Vagina (tissue), 2 donors: ENCODE data around the gene PLK5. TPM values are rescaled to one million over a fixed set of nuclear protein-coding genes. Genes with fewer than 3 reads are reported as not detected.
"Not testable (repeated sequence)": the region's sequence is repeated elsewhere in the genome, so short reads cannot be mapped to it uniquely, and the experiment has no call there.

ENCODE experiments used
- DNase-seq, 2 donors: peaks; one replicate each; pipeline ENCODE4 v3.0.0-alpha.2; 2017; ENCODE audit errors: extremely low spot score in 2 of 2
- H3K27ac ChIP-seq: fragments of 200-600 bp; sonication (generic); one replicate; pipeline ENCODE4 v1.5.1; 2019
- H3K27me3 ChIP-seq: fragments of 200-600 bp; sonication (generic); one replicate; pipeline ENCODE4 v1.5.1; 2019
- H3K36me3 ChIP-seq, 2 donors: fragments of 200-600 bp; sonication (generic); one replicate each; pipeline ENCODE4 v1.5.1; 2017 to 2019
- H3K4me1 ChIP-seq: fragments of 200-600 bp; sonication (generic); one replicate; pipeline ENCODE4 v1.5.1; 2019
- H3K4me3 ChIP-seq, 2 donors: fragments of 200-600 bp; sonication (generic); 1 replicate in 1 of 2; 2 replicates in 1 of 2; pipeline ENCODE4 v1.5.1; 2016 to 2019
- H3K9me3 ChIP-seq: fragments of 200-600 bp; sonication (generic); one replicate; pipeline ENCODE4 v1.5.1; 2019
- CTCF ChIP-seq, 3 experiments: fragments of 450-650 bp in 2 of 3; fragments of 200-600 bp in 1 of 3; sonication (generic) in 1 of 3; IDR thresholded peaks; one replicate each; pipeline ENCODE4 v1.5.1; 2017 to 2019; ENCODE audit warnings: antibody characterized with exemption in 3 of 3, mild to moderate bottlenecking in 2 of 3, moderate library complexity in 2 of 3
- POLR2A ChIP-seq, 2 donors: fragments of 450-650 bp; IDR thresholded peaks; one replicate each; pipeline ENCODE4 v1.6.1; 2017; ENCODE audit warnings: antibody characterized with exemption in 2 of 2, mild to moderate bottlenecking in 2 of 2, moderate library complexity in 2 of 2
- POLR2AphosphoS5 ChIP-seq, 2 donors: sonication (generic); formaldehyde crosslinking; IDR thresholded peaks; one replicate each; pipeline ENCODE4 v1.9.0; 2017; ENCODE audit warnings: antibody characterized with exemption in 2 of 2, mild to moderate bottlenecking in 2 of 2, low read depth in 1 of 2; ENCODE audit not compliant: insufficient read depth in 1 of 2
- intact Hi-C: fragments of 100-400 bp; cut with DNase I; formaldehyde crosslinking; loops from one replicate; pipeline ENCODE4 v1.15.1; 2023
- total RNA-seq: library from RNA; depleted of rRNA; stranded (reverse); fragments of >200 nt; gene quantifications from one replicate; pipeline ENCODE4 v1.2.3, GENCODE V29; 2016

The PLK5 gene
- total RNA-seq, 1 donor from 2014 or later: 0.49 TPM

GRCh38 chr19:1513499-1514294, 10.2 kb upstream of the PLK5 start:
- H3K27me3 ChIP-seq: no peaks in the 10 kb centered on the region
- intact Hi-C loops: no loop called here
- H3K27ac ChIP-seq: peak overlapping the region; percentile 87
- TF ChIP-seq POLR2A (IDR thresholded peaks at IDR 0.05): no peak
- peak in 2 of 3 experiments; percentile 37 to 44 for TF ChIP-seq CTCF (IDR thresholded peaks at IDR 0.05)
- H3K9me3 ChIP-seq: no peaks in the 10 kb centered on the region
- H3K4me1 ChIP-seq: peaks cover 46% of the 10 kb centered on the region
- peak overlapping the region; percentile 55 to 59 for H3K4me3 ChIP-seq
- H3K36me3 ChIP-seq: no peaks in the 10 kb centered on the region
- DNase-seq: no peak

GRCh38 chr19:1514295-1514661, 9.6 kb upstream of the PLK5 start:
- H3K9me3 ChIP-seq: no peaks in the 10 kb centered on the region
- TF ChIP-seq POLR2A (IDR thresholded peaks at IDR 0.05) (no peak), POLR2AphosphoS5 (IDR thresholded peaks at IDR 0.05; ENCODE audit: insufficient read depth in 1 of 2, low read depth in 1 of 2) (no peak), CTCF (IDR thresholded peaks at IDR 0.05) (no peak)
- H3K27ac ChIP-seq: peak overlapping the region; percentile 87
- H3K4me3 ChIP-seq: no peak overlapping the region
- H3K4me1 ChIP-seq: peaks cover 46% of the 10 kb centered on the region
- H3K27me3 ChIP-seq: no peaks in the 10 kb centered on the region
- intact Hi-C loops: no loop called here
- DNase-seq: no peak
- H3K36me3 ChIP-seq: no peaks in the 10 kb centered on the region

GRCh38 chr19:1514986-1515721, 8.7 kb upstream of the PLK5 start:
- Histone ChIP-seq H3K36me3 (no peaks in the 10 kb centered on the region), H3K27me3 (no peaks in the 10 kb centered on the region), H3K4me1 (peaks cover 39% of the 10 kb centered on the region), H3K4me3 (no peak overlapping the region), H3K9me3 (no peaks in the 10 kb centered on the region), H3K27ac (peak overlapping the region; percentile 87)
- intact Hi-C loops: no loop called here
- no peak for DNase-seq
- TF ChIP-seq CTCF (IDR thresholded peaks at IDR 0.05) (no peak), POLR2AphosphoS5 (IDR thresholded peaks at IDR 0.05; ENCODE audit: insufficient read depth in 1 of 2, low read depth in 1 of 2) (no peak), POLR2A (IDR thresholded peaks at IDR 0.05) (no peak)

- TF ChIP-seq CTCF (IDR thresholded peaks at IDR 0.05) (no peak), POLR2A (IDR thresholded peaks at IDR 0.05) (no peak)
- peaks cover 29% of the 10 kb centered on the region for H3K4me1 ChIP-seq
- H3K27ac ChIP-seq: no peak overlapping the region
- H3K27me3 ChIP-seq: no peaks in the 10 kb centered on the region
- H3K9me3 ChIP-seq: no peaks in the 10 kb centered on the region
- no peaks in the 10 kb centered on the region for H3K36me3 ChIP-seq
- no peak overlapping the region for H3K4me3 ChIP-seq
- intact Hi-C loops: no loop called here
- DNase-seq: no peak
Observed at GRCh38 chr19:1516395-1516753, 7.5 kb upstream of the PLK5 start.

- Histone ChIP-seq H3K27me3 (no peaks in the 10 kb centered on the region), H3K27ac (no peak overlapping the region), H3K9me3 (no peaks in the 10 kb centered on the region), H3K4me3 (no peak overlapping the region), H3K36me3 (no peaks in the 10 kb centered on the region), H3K4me1 (peaks cover 31% of the 10 kb centered on the region)
- DNase-seq: no peak
- TF ChIP-seq CTCF (IDR thresholded peaks at IDR 0.05): no peak
- no peak for TF ChIP-seq POLR2A (IDR thresholded peaks at IDR 0.05)
- intact Hi-C loops: no loop called here
Observed at GRCh38 chr19:1518471-1518870, 5.4 kb upstream of the PLK5 start.

GRCh38 chr19:1519802-1520201, 4.1 kb upstream of the PLK5 start:
- intact Hi-C loops: not testable (repeated sequence)

More at GRCh38 chr19:1519802-1520201, 4.1 kb upstream of the PLK5 start:
- peaks cover 31% of the 10 kb centered on the region for H3K4me1 ChIP-seq
- DNase-seq, H3K9me3 ChIP-seq, H3K36me3 ChIP-seq, H3K27me3 ChIP-seq, H3K4me3 ChIP-seq: not testable (repeated sequence)
- peak overlapping the region; percentile 50 for H3K27ac ChIP-seq
